Heart right ventricle (tissue), 16 donors: ENCODE results near the gene TRRAP. TPM values are rescaled to one million over a fixed set of nuclear protein-coding genes. Genes with fewer than 3 reads are reported as not detected.

Source experiments
- ATAC-seq, 8 donors: fragments of 200-7000 bp; cut with Tn5 transposase; one replicate each; pipeline ENCODE4 v1.9.1; 2020; ENCODE audit warnings: mild to moderate bottlenecking in 8 of 8, moderate library complexity in 8 of 8, moderate number of reproducible peaks in 1 of 8
- DNase-seq, 2 donors: peaks; one replicate each; pipeline ENCODE4 v3.0.0-alpha.2; 2020
- H3K27ac ChIP-seq, 10 donors: fragments of 200-600 bp; sonication (generic) in 2 of 10; one replicate each; pipeline versions ENCODE4 v1.5.0 to v1.8.0; 2020 to 2022; ENCODE audit warnings: mild to moderate bottlenecking in 3 of 10
- H3K27me3 ChIP-seq, 7 donors: fragments of 200-600 bp; one replicate each; pipeline ENCODE4 v1.8.0; 2021 to 2022; ENCODE audit warnings: mild to moderate bottlenecking in 2 of 7
- H3K36me3 ChIP-seq, 9 donors: fragments of 200-600 bp; sonication (generic) in 1 of 9; one replicate each; pipeline versions ENCODE4 v1.5.0 to v1.8.0; 2020 to 2022; ENCODE audit warnings: mild to moderate bottlenecking in 2 of 9
- H3K4me1 ChIP-seq, 9 donors: fragments of 200-600 bp; sonication (generic) in 1 of 9; one replicate each; pipeline versions ENCODE4 v1.5.0 to v1.8.0; 2020 to 2022; ENCODE audit warnings: mild to moderate bottlenecking in 4 of 9
- H3K4me3 ChIP-seq, 10 donors: fragments of 200-600 bp; sonication (generic) in 2 of 10; one replicate each; pipeline versions ENCODE4 v1.5.0 to v1.8.0; 2020 to 2022; ENCODE audit warnings: mild to moderate bottlenecking in 7 of 10, moderate library complexity in 2 of 10
- H3K9me3 ChIP-seq, 11 donors: fragments of 200-600 bp in 10 of 11; sonication (generic) in 2 of 11; one replicate each; pipeline versions ENCODE4 v1.5.0 to v1.8.0; 2013 to 2022; ENCODE audit warnings: mild to moderate bottlenecking in 2 of 11, control low read depth in 1 of 11, moderate library complexity in 1 of 11
- WGBS, 2 donors: extraction: QIAGEN DNeasy Blood & Tissue Kit; methylation state at CpG; one replicate each; pipeline ENCODE4 v1.1.7; 2013; ENCODE audit warnings: inconsistent platforms in 1 of 2; 5-methylcytosine and 5-hydroxymethylcytosine counted together
- intact Hi-C, 10 donors: fragments of 100-400 bp; cut with DNase I; formaldehyde crosslinking; loops; one replicate each; pipeline versions ENCODE4 v1.11.1 to v1.14.2; 2022
- polyA plus RNA-seq, 2 donors: library from polyadenylated mRNA; stranded (reverse); fragments of 200-250 nt; gene quantifications; one replicate each; pipeline ENCODE4 v1.2.3, GENCODE V29; 2013
- total RNA-seq, 10 donors: library from RNA; stranded (reverse); fragmentation: NEBNext Ultra II Directional in 3 of 10; extraction: Animal tissue kit (Norgen Biotek cat#: 25700) in 3 of 10; gene quantifications; one replicate each; pipeline versions ENCODE4 v1.2.1 to v1.2.4, GENCODE V29; 2021 to 2023
- TF ChIP-seq, protein P1 (sequence below), 9 donors: fragments of 200-600 bp; sonication (generic) in 2 of 9; IDR thresholded peaks; one replicate each; pipeline versions ENCODE4 v1.5.0 to v1.8.0; 2021 to 2022; ENCODE audit warnings: antibody characterized with exemption in 9 of 9, mild to moderate bottlenecking in 5 of 9, moderate library complexity in 1 of 9
- donor health status: Arrhythmogenic right ventricular cardiomyopathy.
- donor health status: ischemic (EF 13 %, LVEDD 7.1; RV severe dilation, severe dysfunction).
- donor health status: healthy with polysubstance abuse.
- donor health status: DM: no; HTN: yes; CAD: no.
- donor health status: DM: no; HTN: no; CAD: no.
- donor health status: ischemic (EF 25% LVEDD 6.9; RV normal size, moderate dysfunction).
- donor health status: ischemic (EF 25% LVEDD 5.7; RV mildly dilated, moderate dysfunction).
- donor health status: healthy.
- donor health status: DM: yes; HTN: yes; CAD: no.
- donor health status: Ischemic cardiomyopathy.
- donor health status: ischemic (EF 35%, LVEDD 5.7; RV mildly dilated, moderate dysfunction).
- donor health status: nonischemic (EF 11% LVEDD 7.7; RV severe dilation, severe dysfunction).
- donor health status: DM: yes; HTN: yes; CAD: no.
- donor health status: PGD.
- donor health status: ischemic (EF 29% LVEDD 5.4; RV normal size, mild dysfunction).
- donor health status: nonischemic (EF 23%, LVEDD 6.1; RV moderate dilation, normal function).

TRRAP gene
- total and polyA plus RNA-seq, 12 donors, result 4.8 to 25.1 (median 21.3) TPM

DNA sequence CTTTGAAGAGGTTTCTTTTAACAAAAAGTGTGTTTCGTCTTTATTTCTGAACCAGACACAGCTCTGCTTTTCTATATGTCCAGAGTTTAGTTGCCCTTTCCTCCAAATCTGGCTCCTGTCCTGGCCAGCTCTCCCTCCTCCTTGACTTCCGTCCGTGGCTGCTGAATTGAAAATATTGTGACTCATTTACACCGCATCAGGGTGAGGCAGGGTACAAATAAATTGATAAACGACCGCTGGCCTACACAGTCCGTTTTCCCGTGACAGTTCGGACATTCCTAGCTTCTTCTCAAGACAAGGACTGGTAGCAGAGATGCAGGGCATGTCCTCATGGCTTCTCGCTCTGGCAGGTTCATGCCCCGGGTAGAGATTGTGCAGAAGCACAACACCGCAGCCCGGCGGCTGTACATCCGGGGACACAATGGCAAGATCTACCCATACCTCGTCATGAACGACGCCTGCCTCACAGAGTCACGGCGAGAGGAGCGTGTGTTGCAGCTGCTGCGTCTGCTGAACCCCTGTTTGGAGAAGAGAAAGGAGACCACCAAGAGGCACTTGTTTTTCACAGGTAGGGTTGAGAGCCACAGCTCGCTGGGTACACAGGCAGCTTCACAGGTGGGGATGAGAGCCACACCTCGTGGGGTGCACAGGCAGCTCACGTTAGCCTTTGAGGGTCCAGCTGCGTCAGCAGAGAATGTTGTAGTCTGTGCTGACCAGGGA, 126.6 kb downstream of the TRRAP start:
- Histone ChIP-seq H3K27me3 (no peaks in the 10 kb centered on the region), H3K4me1 (peaks cover 0 to 4% (median 0%) of the 10 kb centered on the region in 9 donors), H3K36me3 (peaks cover 0 to 100% (median 74%) of the 10 kb centered on the region in 9 donors), H3K4me3 (no peak overlapping the region), H3K9me3 (no peaks in the 10 kb centered on the region), H3K27ac (no peak overlapping the region)
- no peak for ATAC-seq
- TF ChIP-seq, protein P1, sequence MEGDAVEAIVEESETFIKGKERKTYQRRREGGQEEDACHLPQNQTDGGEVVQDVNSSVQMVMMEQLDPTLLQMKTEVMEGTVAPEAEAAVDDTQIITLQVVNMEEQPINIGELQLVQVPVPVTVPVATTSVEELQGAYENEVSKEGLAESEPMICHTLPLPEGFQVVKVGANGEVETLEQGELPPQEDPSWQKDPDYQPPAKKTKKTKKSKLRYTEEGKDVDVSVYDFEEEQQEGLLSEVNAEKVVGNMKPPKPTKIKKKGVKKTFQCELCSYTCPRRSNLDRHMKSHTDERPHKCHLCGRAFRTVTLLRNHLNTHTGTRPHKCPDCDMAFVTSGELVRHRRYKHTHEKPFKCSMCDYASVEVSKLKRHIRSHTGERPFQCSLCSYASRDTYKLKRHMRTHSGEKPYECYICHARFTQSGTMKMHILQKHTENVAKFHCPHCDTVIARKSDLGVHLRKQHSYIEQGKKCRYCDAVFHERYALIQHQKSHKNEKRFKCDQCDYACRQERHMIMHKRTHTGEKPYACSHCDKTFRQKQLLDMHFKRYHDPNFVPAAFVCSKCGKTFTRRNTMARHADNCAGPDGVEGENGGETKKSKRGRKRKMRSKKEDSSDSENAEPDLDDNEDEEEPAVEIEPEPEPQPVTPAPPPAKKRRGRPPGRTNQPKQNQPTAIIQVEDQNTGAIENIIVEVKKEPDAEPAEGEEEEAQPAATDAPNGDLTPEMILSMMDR (IDR thresholded peaks at IDR 0.05), result no peak
- no peak for DNase-seq
- 94 to 95% methylated on average over 26 of the region's 26 CpGs for WGBS, 2 donors
- intact Hi-C loops, result no loop called here

DNA sequence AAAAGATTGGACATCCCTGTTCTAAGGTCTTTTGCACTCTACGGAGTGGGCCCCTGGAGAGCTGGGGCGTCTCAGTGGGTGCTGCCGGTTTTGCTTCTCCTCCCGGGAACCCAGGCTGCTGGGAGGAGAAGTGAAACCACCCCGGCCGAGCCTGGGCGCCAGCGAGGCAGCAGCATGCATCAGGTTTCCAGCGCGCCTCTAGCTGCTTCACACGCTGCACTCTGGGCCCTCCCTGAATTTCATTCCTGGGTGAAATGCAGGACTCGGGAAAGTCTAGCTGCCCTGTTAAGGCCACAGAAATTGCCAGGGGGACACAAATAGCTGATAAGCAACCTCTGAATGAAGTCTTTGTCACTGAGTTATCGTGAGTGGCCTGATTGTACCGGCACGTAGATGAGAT, 127.4 kb downstream of the TRRAP start:
- 64 to 77% methylated on average over 15 of the region's 15 CpGs for WGBS, 2 donors
- H3K36me3 ChIP-seq, result peaks cover 0 to 100% (median 77%) of the 10 kb centered on the region in 9 donors

DNA sequence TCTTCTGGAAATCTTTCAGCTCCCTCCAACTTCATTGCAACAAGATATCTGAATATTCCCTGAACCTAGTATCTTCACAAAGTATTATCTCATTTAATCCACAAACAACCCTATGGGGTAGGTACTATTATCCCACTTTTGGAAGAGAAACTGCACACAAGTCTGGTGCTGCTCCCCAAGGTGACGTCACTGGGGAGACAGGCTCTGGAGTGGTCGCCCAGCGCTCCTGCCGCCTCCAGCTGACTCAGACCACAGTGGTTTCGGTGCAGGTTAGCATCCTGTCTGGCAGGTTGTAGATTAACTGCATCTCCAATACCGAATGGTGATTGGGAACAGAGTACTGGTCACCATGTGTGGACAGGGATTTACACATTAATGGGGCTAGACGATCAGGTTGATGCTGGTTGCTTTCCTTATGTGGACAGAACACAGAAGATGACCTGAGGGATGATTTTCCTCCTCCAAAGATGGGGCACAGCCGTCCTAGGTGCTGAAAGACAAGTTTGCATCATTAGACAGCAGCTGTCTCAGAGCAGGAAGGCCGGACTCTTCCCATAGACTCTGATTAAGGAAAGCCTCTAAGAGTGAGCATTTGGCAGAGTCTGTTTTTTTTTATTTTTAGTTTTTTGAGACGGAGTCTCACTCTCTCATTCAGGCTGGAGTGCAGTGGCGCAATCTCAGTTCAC, 128.6 kb downstream of the TRRAP start:
- no peak overlapping the region for H3K4me3 ChIP-seq
- peaks cover 0 to 100% (median 85%) of the 10 kb centered on the region in 9 donors for H3K36me3 ChIP-seq
- intact Hi-C loops, result no loop called here
- peaks cover 0 to 4% (median 0%) of the 10 kb centered on the region in 9 donors for H3K4me1 ChIP-seq
- H3K9me3 ChIP-seq, result no peaks in the 10 kb centered on the region
- no peak overlapping the region for H3K27ac ChIP-seq
- DNase-seq (no peak), ATAC-seq (no peak)
- TF ChIP-seq, protein P1 (IDR thresholded peaks at IDR 0.05), result no peak
- H3K27me3 ChIP-seq, result no peaks in the 10 kb centered on the region
- 95% methylated on average over 11 of the region's 11 CpGs for WGBS, 2 donors

More for the DNA sequence above, 127.4 kb downstream of the TRRAP start:
- Histone ChIP-seq H3K4me3 (no peak overlapping the region), H3K9me3 (no peaks in the 10 kb centered on the region), H3K4me1 (peaks cover 0 to 4% (median 0%) of the 10 kb centered on the region in 9 donors), H3K27me3 (no peaks in the 10 kb centered on the region), H3K27ac (no peak overlapping the region)
- DNase-seq (no peak), ATAC-seq (no peak)
- TF ChIP-seq, protein P1 (IDR thresholded peaks at IDR 0.05), result no peak
- intact Hi-C loops, result no loop called here

DNA sequence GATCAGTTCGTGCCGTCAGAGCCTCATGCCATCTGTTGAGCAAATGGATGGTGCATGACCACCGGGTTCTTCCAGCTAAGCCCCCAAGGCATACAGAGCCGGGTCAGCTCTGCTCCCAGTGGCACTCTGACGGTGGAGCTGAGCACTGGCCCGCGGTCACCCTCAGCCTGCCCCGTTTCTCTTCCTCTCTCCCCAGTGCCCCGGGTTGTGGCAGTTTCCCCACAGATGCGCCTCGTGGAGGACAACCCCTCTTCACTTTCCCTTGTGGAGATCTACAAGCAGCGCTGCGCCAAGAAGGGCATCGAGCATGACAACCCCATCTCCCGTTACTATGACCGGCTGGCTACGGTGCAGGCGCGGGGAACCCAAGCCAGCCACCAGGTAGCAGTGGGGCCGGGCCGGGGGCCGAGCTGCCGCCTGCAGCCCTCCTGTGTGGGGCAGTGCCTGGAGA, 129.9 kb downstream of the TRRAP start:
- Histone ChIP-seq H3K4me1 (no peaks in the 10 kb centered on the region), H3K36me3 (peaks cover 1 to 100% (median 90%) of the 10 kb centered on the region in 9 donors), H3K27ac (no peak overlapping the region), H3K4me3 (no peak overlapping the region), H3K27me3 (no peaks in the 10 kb centered on the region), H3K9me3 (no peaks in the 10 kb centered on the region)
- intact Hi-C loops, result no loop called here
- ATAC-seq (peak in 1 of 8 donors; percentile 35), DNase-seq (no peak)
- 95 to 96% methylated on average over 23 of the region's 23 CpGs for whole genome bisulfite sequencing, 2 donors
- TF ChIP-seq, protein P1 (IDR thresholded peaks at IDR 0.05), result no peak
